Neuronal stem cell (in vitro differentiated cells): ENCODE data around the gene ASH1L.
"Not testable (repeated sequence)": the region's sequence is repeated elsewhere in the genome, so short reads cannot be mapped to it uniquely, and the experiment has no call there.

Experiments
- DNase-seq: peaks from one replicate; pipeline ENCODE4 v3.0.0-alpha.2; 2013; ENCODE audit warnings: low spot score
- H2AFZ ChIP-seq: one replicate; pipeline ENCODE4 v1.6.1; 2013; ENCODE audit warnings: mild to moderate bottlenecking, low read length, inconsistent platforms
- H2AK5ac ChIP-seq: 2 replicates; pipeline ENCODE4 v1.6.1; 2013; ENCODE audit warnings: low read depth, mild to moderate bottlenecking, inconsistent platforms, low read length, moderate library complexity, mixed read lengths
- H2BK120ac ChIP-seq: 2 replicates; pipeline ENCODE4 v1.6.1; 2013; ENCODE audit warnings: low read depth, mild to moderate bottlenecking, inconsistent platforms, low read length, moderate library complexity, mixed read lengths
- H2BK12ac ChIP-seq: one replicate; pipeline ENCODE4 v1.6.1; 2013; ENCODE audit warnings: low read length, inconsistent platforms
- H2BK15ac ChIP-seq: 2 replicates; pipeline ENCODE4 v1.6.1; 2013; ENCODE audit warnings: mild to moderate bottlenecking, low read length, inconsistent platforms, mixed read lengths
- H2BK5ac ChIP-seq: one replicate; pipeline ENCODE4 v1.6.1; 2013; ENCODE audit warnings: inconsistent platforms, mild to moderate bottlenecking, low read length, moderate library complexity
- H3K14ac ChIP-seq: one replicate; pipeline ENCODE4 v1.6.1; 2013; ENCODE audit warnings: low read length, inconsistent platforms
- H3K18ac ChIP-seq: 2 replicates; pipeline ENCODE4 v1.6.1; 2013; ENCODE audit warnings: low read length, inconsistent platforms
- H3K23ac ChIP-seq: 2 replicates; pipeline ENCODE4 v1.6.1; 2013; ENCODE audit warnings: low read depth, mild to moderate bottlenecking, mixed read lengths, low read length, inconsistent platforms; ENCODE audit not compliant: poor library complexity
- H3K27ac ChIP-seq: replicated peaks from 3 replicates; pipeline ENCODE4 v1.5.1; 2013; ENCODE audit warnings: low read length, inconsistent platforms
- H3K27me3 ChIP-seq, 3 experiments: 2 replicates each; pipeline ENCODE4 v1.6.1; 2013; ENCODE audit warnings: low read length in 3 of 3, mild to moderate bottlenecking in 2 of 3, inconsistent platforms in 1 of 3, low read depth in 1 of 3, mixed read lengths in 1 of 3, moderate library complexity in 1 of 3; ENCODE audit not compliant: control insufficient read depth in 3 of 3, insufficient read depth in 3 of 3
- H3K36me3 ChIP-seq, 2 donors: replicated peaks in 1 of 2; 2 replicates each; pipeline ENCODE4 v1.6.1; 2013; ENCODE audit warnings: low read length in 2 of 2; ENCODE audit not compliant: control insufficient read depth in 2 of 2, insufficient read depth in 2 of 2
- H3K4ac ChIP-seq: 2 replicates; pipeline ENCODE4 v1.6.1; 2013; ENCODE audit warnings: inconsistent platforms, mild to moderate bottlenecking, low read length, moderate library complexity
- H3K4me1 ChIP-seq, 2 donors: 1 replicate in 1 of 2; 2 replicates in 1 of 2; pipeline ENCODE4 v1.6.1; 2013; ENCODE audit warnings: low read length in 2 of 2, low read depth in 1 of 2; ENCODE audit not compliant: control insufficient read depth in 2 of 2, insufficient read depth in 1 of 2
- H3K4me2 ChIP-seq: one replicate; pipeline ENCODE4 v1.6.1; 2013; ENCODE audit warnings: mild to moderate bottlenecking, low read length, inconsistent platforms; ENCODE audit not compliant: insufficient read depth, poor library complexity, severe bottlenecking
- H3K4me3 ChIP-seq, 2 donors: 2 replicates each; pipeline ENCODE4 v1.5.1; 2013; ENCODE audit warnings: low read length in 2 of 2, mild to moderate bottlenecking in 2 of 2, inconsistent platforms in 1 of 2, moderate library complexity in 1 of 2
- H3K79me1 ChIP-seq: one replicate; pipeline ENCODE4 v1.6.1; 2013; ENCODE audit warnings: low read depth, mild to moderate bottlenecking, inconsistent platforms, low read length, moderate library complexity
- H3K9ac ChIP-seq: one replicate; pipeline ENCODE4 v1.6.1; 2013; ENCODE audit warnings: mild to moderate bottlenecking, low read depth, low read length, inconsistent platforms; ENCODE audit not compliant: poor library complexity
- H3K9me3 ChIP-seq, 2 donors: replicated peaks in 1 of 2; 2 replicates each; pipeline versions ENCODE3 to v1.6.1; 2013; ENCODE audit warnings: low read length in 2 of 2, mild to moderate bottlenecking in 2 of 2, inconsistent platforms in 1 of 2, low read depth in 1 of 2, mixed read lengths in 1 of 2, moderate library complexity in 1 of 2; ENCODE audit not compliant: control insufficient read depth in 2 of 2, insufficient read depth in 1 of 2
- H4K8ac ChIP-seq: one replicate; pipeline ENCODE4 v1.6.1; 2013; ENCODE audit warnings: low read depth, mild to moderate bottlenecking, inconsistent platforms, low read length, moderate library complexity
- H4K91ac ChIP-seq: one replicate; pipeline ENCODE4 v1.6.1; 2013; ENCODE audit warnings: low read length, low read depth, mild to moderate bottlenecking, inconsistent platforms; ENCODE audit not compliant: poor library complexity
- WGBS, 2 donors: extraction: QIAGEN DNeasy Blood & Tissue Kit; methylation state at CpG; one replicate each; pipeline ENCODE4 v1.1.7; 2013; ENCODE audit warnings: missing lambda C conversion rate in 2 of 2, mixed read lengths in 1 of 2; ENCODE audit not compliant: insufficient read length in 2 of 2, insufficient replicate concordance in 1 of 2; ENCODE audit errors: extremely low coverage in 2 of 2; 5-methylcytosine and 5-hydroxymethylcytosine counted together

The ASH1L gene

DNA sequence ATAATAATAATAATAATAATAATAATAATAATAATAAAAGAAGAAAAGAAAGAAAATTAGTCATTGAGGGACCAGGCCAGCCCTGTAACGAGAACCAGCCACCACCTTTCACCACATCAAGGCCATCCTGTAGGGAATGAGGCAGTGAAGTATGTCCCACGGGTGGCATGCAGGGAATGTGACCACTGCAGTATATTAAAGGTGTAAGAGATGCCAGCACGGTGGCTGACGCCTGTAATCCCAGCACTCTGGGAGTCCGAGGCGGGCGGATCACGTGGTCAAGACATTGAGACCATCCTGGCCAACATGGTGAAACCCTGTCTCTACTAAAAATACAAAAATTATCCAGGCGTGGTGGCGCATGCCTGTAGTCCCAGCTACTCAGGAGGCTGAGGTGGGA, 271.6 kb downstream of the ASH1L start:
- not testable (repeated sequence) for H4K8ac ChIP-seq, H3K23ac ChIP-seq, H3K9ac ChIP-seq, H3K79me1 ChIP-seq, H2AK5ac ChIP-seq, H3K4me2 ChIP-seq, H3K4me1 ChIP-seq, H3K4ac ChIP-seq, DNase-seq, H3K18ac ChIP-seq, H2BK15ac ChIP-seq, H3K14ac ChIP-seq, H4K91ac ChIP-seq, H2BK120ac ChIP-seq, H2BK12ac ChIP-seq, H3K27ac ChIP-seq, H2AFZ ChIP-seq, H3K4me3 ChIP-seq, H2BK5ac ChIP-seq
- peaks cover 3 to 33% (median 21%) of the 10 kb centered on the region in 3 experiments for H3K27me3 ChIP-seq
- WGBS, 2 donors: no CpG with 5 or more reads among the region's 10 CpGs
- H3K36me3 ChIP-seq: peaks cover 0 to 32% of the 10 kb centered on the region in 2 donors
- H3K9me3 ChIP-seq: peaks cover 0 to 14% of the 10 kb centered on the region in 2 donors

DNA sequence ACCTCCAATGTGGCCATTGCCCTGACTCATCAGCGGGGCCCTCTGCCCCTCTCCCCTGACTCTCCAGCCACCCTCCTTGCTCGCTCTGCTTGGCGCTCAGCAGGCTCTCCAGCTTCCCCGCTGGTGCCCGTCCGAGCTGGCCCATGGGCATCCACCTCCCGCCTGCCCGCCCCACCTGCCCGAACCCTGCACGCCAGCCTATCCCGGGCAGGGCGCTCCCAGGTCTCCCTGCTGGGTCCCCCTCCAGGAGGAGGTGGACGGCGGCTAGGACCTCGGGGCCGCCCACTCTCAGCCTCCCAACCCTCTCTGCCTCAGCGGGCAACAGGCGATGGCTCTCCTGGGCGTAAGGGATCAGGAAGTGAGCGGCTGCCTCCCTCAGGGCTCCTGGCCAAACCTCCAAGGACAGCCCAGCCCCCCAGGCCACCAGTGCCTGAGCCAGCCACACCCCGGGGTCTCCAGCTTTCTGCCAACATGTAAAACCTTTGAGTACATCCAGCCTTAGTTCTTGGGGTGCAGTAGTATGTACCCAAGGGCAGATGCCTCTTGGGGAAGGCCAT, 274.5 kb downstream of the ASH1L start:
- Histone ChIP-seq H3K23ac (peak overlapping the region; percentile 20), H3K14ac (no peak overlapping the region), H2BK120ac (no peak overlapping the region), H3K36me3 (peaks cover 2 to 59% of the 10 kb centered on the region in 2 donors), H2BK15ac (no peak overlapping the region), H3K4me2 (no peak overlapping the region), H3K79me1 (peaks cover 1% of the 10 kb centered on the region), H2AK5ac (no peak overlapping the region), H4K8ac (no peak overlapping the region), H3K9ac (peak overlapping the region; percentile 68), H2BK5ac (no peak overlapping the region), H3K4me3 (no peak overlapping the region), H3K4me1 (no peaks in the 10 kb centered on the region), H3K27ac (no peak overlapping the region), H3K9me3 (peaks cover 0 to 1% of the 10 kb centered on the region in 2 donors), H3K4ac (no peak overlapping the region), H3K18ac (no peak overlapping the region), H4K91ac (no peak overlapping the region), H2AFZ (no peak overlapping the region), H3K27me3 (peaks cover 0 to 4% (median 0%) of the 10 kb centered on the region in 3 experiments), H2BK12ac (no peak overlapping the region)
- WGBS, 2 donors: no CpG with 5 or more reads among the region's 21 CpGs
- no peak for DNase-seq

DNA sequence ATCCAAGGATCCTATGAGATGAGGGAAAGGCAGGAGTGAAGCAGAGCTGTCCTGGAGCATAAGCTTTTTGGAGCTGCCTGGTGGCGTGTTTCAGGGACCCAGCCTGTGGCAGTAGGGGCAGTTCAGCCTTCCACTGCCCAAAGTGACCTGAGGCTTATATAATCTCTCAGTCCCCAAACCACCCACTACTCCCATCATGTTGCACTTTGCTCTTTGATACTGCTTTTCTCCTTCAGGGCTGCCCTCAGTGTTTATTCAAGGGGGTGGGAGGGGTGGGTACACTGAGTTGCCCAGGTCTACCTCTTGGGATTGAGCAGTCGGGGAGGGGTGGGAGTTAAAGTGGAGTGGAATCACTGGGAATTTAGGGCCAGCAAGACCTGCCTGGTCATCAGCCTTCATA, 276.1 kb downstream of the ASH1L start:
- Histone ChIP-seq H3K27ac (no peak overlapping the region), H2BK15ac (no peak overlapping the region), H4K91ac (no peak overlapping the region), H3K9ac (no peak overlapping the region), H3K79me1 (peaks cover 1% of the 10 kb centered on the region), H3K9me3 (peaks cover 0 to 1% of the 10 kb centered on the region in 2 donors), H3K27me3 (no peaks in the 10 kb centered on the region), H4K8ac (no peak overlapping the region), H2AFZ (no peak overlapping the region), H3K23ac (no peak overlapping the region), H3K36me3 (peaks cover 2 to 73% of the 10 kb centered on the region in 2 donors), H3K4ac (no peak overlapping the region), H3K14ac (no peak overlapping the region), H2BK5ac (no peak overlapping the region), H2BK120ac (no peak overlapping the region), H2AK5ac (no peak overlapping the region), H3K4me1 (no peaks in the 10 kb centered on the region), H2BK12ac (no peak overlapping the region), H3K18ac (no peak overlapping the region), H3K4me2 (no peak overlapping the region), H3K4me3 (no peak overlapping the region)
- DNase-seq: no peak
- WGBS, 2 donors: no CpG with 5 or more reads among the region's 2 CpGs

DNA sequence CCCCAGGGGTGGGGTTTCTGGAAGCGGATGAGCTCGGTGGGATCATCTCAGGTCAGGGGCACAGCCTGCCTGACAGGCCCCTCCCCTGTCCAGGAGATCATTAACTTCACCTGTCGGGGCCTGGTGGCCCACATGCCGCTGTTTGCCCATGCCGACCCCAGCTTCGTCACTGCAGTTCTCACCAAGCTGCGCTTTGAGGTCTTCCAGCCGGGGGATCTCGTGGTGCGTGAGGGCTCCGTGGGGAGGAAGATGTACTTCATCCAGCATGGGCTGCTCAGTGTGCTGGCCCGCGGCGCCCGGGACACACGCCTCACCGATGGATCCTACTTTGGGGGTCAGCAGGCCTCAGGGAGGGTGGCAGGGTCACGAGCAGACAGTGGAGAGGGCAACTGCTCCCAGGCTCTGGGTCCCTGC, 277.0 kb downstream of the ASH1L start:
- Histone ChIP-seq H4K8ac (no peak overlapping the region), H3K79me1 (peaks cover 1% of the 10 kb centered on the region), H2AK5ac (peak overlapping the region; percentile 19), H3K18ac (no peak overlapping the region), H4K91ac (no peak overlapping the region), H3K9ac (no peak overlapping the region), H2BK12ac (no peak overlapping the region), H3K27me3 (no peaks in the 10 kb centered on the region), H3K14ac (no peak overlapping the region), H3K23ac (no peak overlapping the region), H3K27ac (no peak overlapping the region), H3K36me3 (peaks cover 2 to 73% of the 10 kb centered on the region in 2 donors), H3K4ac (no peak overlapping the region), H2BK120ac (no peak overlapping the region), H3K4me2 (no peak overlapping the region), H3K9me3 (peaks cover 0 to 1% of the 10 kb centered on the region in 2 donors), H3K4me3 (peak overlapping the region in 1 of 2 donors; percentile 15), H2BK15ac (no peak overlapping the region), H3K4me1 (no peaks in the 10 kb centered on the region), H2BK5ac (no peak overlapping the region), H2AFZ (no peak overlapping the region)
- WGBS, 2 donors: no CpG with 5 or more reads among the region's 18 CpGs
- no peak for DNase-seq
